ENCODE results near the gene RPGRIP1. TPM values are rescaled to one million over a fixed set of nuclear protein-coding genes. Genes with fewer than 3 reads are reported as not detected.

RPGRIP1 gene
- total and polyA plus RNA-seq, 9 of the 15 experiments (the other 6 are each of a cell fraction or from before 2014, with no cell fraction given): 0.47 to 0.95 (median 0.65) TPM; not detected in 1

- under 1% methylated on average over 43 of the region's 49 CpGs for WGBS (ENCODE audit: insufficient coverage, low coverage, missing lambda C conversion rate)
- H3K27ac ChIP-seq (ENCODE audit: extremely low read depth, low read depth, low read length): peak within 1 kb of the TSS; percentile 96
- peaks cover 39% of the 10 kb centered on the region for H3K36me3 ChIP-seq (ENCODE audit: control insufficient read depth, insufficient read depth, low read length)
- H3K27me3 ChIP-seq (ENCODE audit: control insufficient read depth in 2 of 2, insufficient read depth in 2 of 2, low read length in 2 of 2): no peaks in the 10 kb centered on the region
- peak within 1 kb of the TSS; percentile 96 to 98 for H3K9ac ChIP-seq (ENCODE audit: insufficient read depth in 1 of 2, low read depth in 2 of 2, low read length in 2 of 2)
- DNase-seq (ENCODE audit: extremely low read depth in 1 of 4, low spot score in 3 of 4) (peak; percentile 92 to 97 (median 94)), ATAC-seq (peak; percentile 92), FAIRE-seq (peak; percentile 94)
- no peaks in the 10 kb centered on the region for H3K9me1 ChIP-seq (ENCODE audit: control insufficient read depth, insufficient read depth, low read length)
- BruUV-seq (replicated peaks): no TSS peak
- H3K4me1 ChIP-seq (replicated peaks in 1 of 2; ENCODE audit: control insufficient read depth in 2 of 2, insufficient read depth in 2 of 2, low read length in 2 of 2): peaks cover 13 to 16% of the 10 kb centered on the region in 2 experiments; a peak in 4 of 5 replicates
- no peaks in the 10 kb centered on the region for H3K9me3 ChIP-seq (replicated peaks; ENCODE audit: control insufficient read depth, insufficient read depth, low read depth, low read length)
- peak within 1 kb of the TSS; percentile 71 for H3K4me3 ChIP-seq
- H2AFZ ChIP-seq (ENCODE audit: low read depth, low read length): peak within 1 kb of the TSS; percentile 94
- intact Hi-C loops (cut with micrococcal nuclease) (loop anchor here (5.0 to 10.0 kb wide), 3 partner anchors 38 to 113 kb away; partner anchors contain the start of gene SUPT16H), in situ Hi-C loops (cut with MboI) (no loop called here)
- ChIA-PET POLR2A (interaction anchor here (2.3 to 6.0 kb wide), 2 partner anchors 10 to 14 kb away, joined by 7 to 58 read pairs; no protein-coding TSS in a partner anchor), CTCF (ENCODE audit: low intra/inter-chr PET ratio) (no interaction called here)
- H4K20me1 ChIP-seq (replicated peaks; ENCODE audit: control insufficient read depth, insufficient read depth, low read length): peaks cover 38% of the 10 kb centered on the region
- H3K4me2 ChIP-seq (ENCODE audit: insufficient read depth, low read length): peak within 1 kb of the TSS; percentile 94
- H3K79me2 ChIP-seq (ENCODE audit: control insufficient read depth, insufficient read depth, low read length): peaks cover 51% of the 10 kb centered on the region
- TF ChIP-seq ZBTB12 (CRISPR knock-in tag; IDR thresholded peaks at IDR 0.05) (no peak), ZNF408 (CRISPR knock-in tag; IDR thresholded peaks at IDR 0.05; ENCODE audit: low read depth) (no peak), NFXL1 (CRISPR knock-in tag; IDR thresholded peaks at IDR 0.05) (no peak), PCBP2 (IDR thresholded peaks at IDR 0.05; ENCODE audit: low read depth, low read length, poor library complexity, severe bottlenecking) (no peak), RBM15 (IDR thresholded peaks at IDR 0.05; ENCODE audit: insufficient read depth, low read length) (no peak), SIN3B (IDR thresholded peaks at IDR 0.05; ENCODE audit: low read depth) (no peak), ZBED1 (IDR thresholded peaks at IDR 0.05) (no peak), TBL1XR1 (IDR thresholded peaks at IDR 0.05; ENCODE audit: low read length in 2 of 2) (no peak), ZNF518B (CRISPR knock-in tag; IDR thresholded peaks at IDR 0.05) (no peak), TAF7 (tag; IDR thresholded peaks at IDR 0.05) (peak; percentile 96), JUN (IDR thresholded peaks at IDR 0.05; ENCODE audit: borderline replicate concordance, low read depth, low read length) (no peak), JUN (CRISPR knock-in tag; IDR thresholded peaks at IDR 0.05; ENCODE audit: borderline replicate concordance) (no peak), ELF2 (CRISPR knock-in tag; IDR thresholded peaks at IDR 0.05) (no peak), MAFG (tag; conservative IDR thresholded peaks at IDR 0.05) (no peak), MCM7 (IDR thresholded peaks at IDR 0.05) (no peak), ZNF639 (CRISPR knock-in tag; conservative IDR thresholded peaks at IDR 0.05 in 1 of 2, IDR thresholded peaks at IDR 0.05 in 1 of 2) (no peak)
These were observed 10.4 kb upstream of the RPGRIP1 start, which contains the start of gene HNRNPC for GRCh38 chr14:21269252-21270046. Gene HNRNPC (minus strand): TSS chr14:21269442. CDS start chr14:21234193, 35,249 bp downstream.
